NCI-H524 (cell line): ENCODE results near the gene WEE2.
A peak's percentile ranks its signal among the peaks of the same experiment; 100 is the strongest.
"Not testable (repeated sequence)": the region's sequence is repeated elsewhere in the genome, so short reads cannot be mapped to it uniquely, and the experiment has no call there.

ENCODE experiments used
- DNase-seq, 2 experiments: peaks; one replicate each; lab custom pipeline; 2025; lab: John Stamatoyannopoulos, UW

Gene WEE2

GRCh38 chr7:141708351-141708750, at the start of gene WEE2:
WEE2 (plus strand) TSS chr7:141708353; CDS start chr7:141708759, 406 bp downstream.
- no peak for DNase-seq

- no peak for DNase-seq
These were observed 48.7 kb upstream of the WEE2 start for GRCh38 chr7:141659501-141659900.

DNA sequence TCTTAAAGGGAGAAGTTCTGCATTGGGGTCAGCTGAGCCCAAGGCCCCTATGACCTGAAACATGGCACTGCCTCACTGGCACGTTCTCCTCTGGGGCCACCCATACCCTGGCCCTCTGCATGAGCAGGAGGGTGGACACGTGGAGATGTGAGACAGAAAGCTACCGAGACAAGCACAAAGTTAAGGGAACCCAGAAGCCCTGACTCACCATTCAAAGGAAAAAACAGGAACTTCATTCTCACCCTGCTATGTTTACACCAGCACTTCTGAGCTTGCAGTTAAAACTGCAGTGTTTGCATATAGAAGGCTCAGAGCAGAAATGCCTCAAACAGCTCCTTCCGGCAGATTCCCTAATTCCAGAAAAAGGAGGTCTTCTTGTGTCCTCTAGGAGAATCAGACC, 47.9 kb upstream of the WEE2 start:
- no peak for DNase-seq

- DNase-seq: no peak
These were observed 44.9 kb upstream of the WEE2 start for GRCh38 chr7:141663081-141663849.

DNA sequence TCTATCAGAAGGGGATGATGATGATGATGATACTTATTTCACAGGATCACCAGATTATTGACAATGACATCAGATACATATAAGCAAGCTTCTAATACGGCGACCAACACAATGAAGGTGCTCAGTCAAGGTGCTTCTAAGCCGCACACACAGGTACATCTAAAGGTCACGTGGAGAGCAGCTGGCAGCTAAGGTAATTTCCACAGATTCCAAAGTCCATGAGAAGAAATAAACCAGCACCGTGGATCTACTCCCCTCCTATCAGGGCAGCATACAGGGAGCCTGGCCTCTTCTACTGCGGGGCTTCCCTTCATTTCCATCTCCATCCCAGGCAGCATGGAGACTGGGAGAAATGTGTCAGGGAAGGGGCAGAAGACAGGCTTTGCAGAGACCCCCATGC, 43.7 kb upstream of the WEE2 start:
- no peak for DNase-seq

GRCh38 chr7:141665208-141666035, 42.7 kb upstream of the WEE2 start:
- no peak for DNase-seq

- no peak for DNase-seq
These were observed 42.1 kb upstream of the WEE2 start for GRCh38 chr7:141666071-141666470.

- no peak for DNase-seq
These were observed 39.3 kb upstream of the WEE2 start for GRCh38 chr7:141668853-141669252.

GRCh38 chr7:141671705-141672496, 36.3 kb upstream of the WEE2 start:
- no peak for DNase-seq

DNA sequence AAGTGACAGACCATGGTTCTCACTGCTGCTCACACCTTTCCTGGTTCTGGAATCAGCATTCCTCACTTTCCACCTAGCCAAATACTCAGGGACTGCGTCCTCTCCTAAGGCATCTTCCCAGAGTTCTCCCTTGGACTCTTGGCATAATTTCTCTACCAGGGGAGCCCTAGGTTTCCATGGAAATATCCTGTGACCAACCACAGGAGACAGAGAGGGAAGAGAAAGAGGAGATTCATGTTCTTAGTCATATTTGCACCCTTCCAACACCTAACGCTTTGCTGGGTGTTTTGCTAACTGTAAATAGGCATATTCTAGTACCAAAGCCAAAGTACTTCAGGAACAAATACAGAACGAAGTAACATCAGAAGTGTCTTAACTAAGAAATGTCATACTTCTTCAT, 34.8 kb upstream of the WEE2 start:
- no peak for DNase-seq

- no peak for DNase-seq
These were observed 33.9 kb upstream of the WEE2 start for GRCh38 chr7:141674171-141674671.

DNA sequence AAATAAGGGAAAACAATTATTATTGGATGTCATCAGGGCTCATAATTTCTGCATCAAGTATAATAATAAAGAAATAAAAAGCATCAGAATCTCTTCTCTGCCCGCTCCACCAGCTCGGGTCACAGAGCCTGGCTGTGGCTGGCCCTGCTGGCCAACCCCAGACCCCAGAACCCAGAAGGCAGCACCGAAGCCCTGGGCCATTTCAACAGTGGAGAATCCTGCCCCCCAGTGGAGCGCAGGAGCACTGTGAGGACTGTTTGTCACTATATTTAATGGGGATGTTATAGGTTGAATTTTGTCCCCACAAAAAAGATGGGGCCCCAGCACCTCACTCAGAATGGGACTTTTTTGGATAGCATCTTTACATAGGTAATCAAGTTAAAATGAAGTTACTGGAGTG, 33.5 kb upstream of the WEE2 start:
- no peak for DNase-seq

- no peak for DNase-seq
These were observed 32.5 kb upstream of the WEE2 start for GRCh38 chr7:141675436-141676215.

GRCh38 chr7:141676618-141677017, 31.5 kb upstream of the WEE2 start:
- DNase-seq: no peak

GRCh38 chr7:141679014-141679413, 29.1 kb upstream of the WEE2 start:
- DNase-seq: no peak

GRCh38 chr7:141685285-141686023, 22.7 kb upstream of the WEE2 start:
- peak; percentile 22 to 69 for DNase-seq

DNA sequence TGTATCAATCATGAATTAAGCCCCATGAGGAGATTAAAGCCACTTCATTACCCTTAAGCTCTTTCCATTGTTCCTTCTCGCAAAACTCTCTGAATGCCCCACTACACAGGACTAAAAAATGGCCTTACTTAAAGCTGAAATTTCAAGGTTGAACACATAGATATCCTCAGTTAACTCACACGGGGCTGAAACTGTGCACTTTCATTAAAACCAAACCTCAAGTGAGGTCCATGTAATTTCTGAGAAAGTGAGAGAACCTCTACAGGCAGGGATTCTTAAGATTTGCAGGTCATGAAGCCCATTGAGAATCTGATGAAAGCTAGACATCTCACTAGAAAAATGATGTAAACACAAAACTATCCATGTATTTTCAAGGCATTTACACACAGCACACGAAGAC, 22.1 kb upstream of the WEE2 start:
- peak; percentile 33 to 45 for DNase-seq

DNA sequence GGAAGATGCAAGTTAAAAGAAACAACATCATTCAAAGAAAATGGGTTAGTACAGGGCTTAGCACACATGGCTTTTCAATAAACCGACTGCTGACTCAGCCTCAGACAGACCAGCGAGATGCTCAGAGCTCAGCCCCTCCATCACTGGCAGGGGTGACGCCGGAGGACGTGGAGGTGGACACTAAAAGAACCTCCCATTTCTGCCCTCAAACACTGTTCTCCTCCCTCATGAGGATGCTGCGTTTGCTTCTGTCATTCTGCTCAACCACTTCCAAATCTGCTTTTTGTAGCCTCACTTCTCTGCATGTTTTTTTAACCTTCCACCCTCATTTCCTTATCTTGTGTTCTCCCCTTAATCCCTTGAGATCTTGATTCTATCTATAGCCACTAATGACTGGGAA, 21.5 kb upstream of the WEE2 start:
- no peak for DNase-seq

GRCh38 chr7:141688043-141688442, 20.1 kb upstream of the WEE2 start:
- no peak for DNase-seq

DNA sequence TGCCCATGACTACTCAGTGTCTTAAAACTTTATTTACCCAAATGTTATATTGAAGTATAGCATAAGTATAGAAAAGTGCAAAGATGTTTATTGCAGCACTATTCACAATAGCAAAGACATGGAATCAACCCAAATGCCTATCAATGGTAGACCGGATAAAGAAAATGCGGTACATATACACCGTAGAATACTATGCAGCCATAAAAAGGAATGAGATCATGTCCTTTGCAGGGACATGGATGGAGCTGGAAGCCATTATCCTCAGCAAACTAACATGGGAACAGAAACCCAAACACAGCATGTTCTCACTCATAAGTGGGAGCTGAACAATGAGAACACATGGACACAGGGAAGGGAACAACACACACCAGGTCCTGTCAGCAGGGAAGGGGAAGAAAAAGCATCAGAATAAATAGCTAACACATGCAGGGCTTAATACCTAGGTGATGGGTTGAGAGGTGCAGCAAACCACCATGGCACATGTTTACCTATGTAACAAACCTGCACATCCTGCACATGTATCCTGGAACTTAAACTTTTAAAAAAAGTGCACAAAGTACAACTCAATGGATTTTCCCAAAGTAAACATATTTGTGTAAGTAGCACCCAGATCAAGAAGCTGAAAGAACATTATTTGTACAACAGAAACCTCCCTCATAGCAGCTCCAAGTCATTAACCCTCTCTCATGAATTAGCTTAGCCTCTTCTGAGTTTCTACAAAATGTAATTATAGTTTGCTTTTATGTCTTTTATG, 18.9 kb upstream of the WEE2 start:
- DNase-seq: not testable (repeated sequence)
